ENCODE measurements around the gene NELFB. TPM values are rescaled to one million over a fixed set of nuclear protein-coding genes. Genes with fewer than 3 reads are reported as not detected.

Gene NELFB
- polyA plus RNA-seq (2013, experiment 1 of 2; ENCODE audit: insufficient read length) = 76.5 TPM
- polyA plus RNA-seq (2013, experiment 2 of 2; ENCODE audit: insufficient read length) = 48.0 TPM

DNA sequence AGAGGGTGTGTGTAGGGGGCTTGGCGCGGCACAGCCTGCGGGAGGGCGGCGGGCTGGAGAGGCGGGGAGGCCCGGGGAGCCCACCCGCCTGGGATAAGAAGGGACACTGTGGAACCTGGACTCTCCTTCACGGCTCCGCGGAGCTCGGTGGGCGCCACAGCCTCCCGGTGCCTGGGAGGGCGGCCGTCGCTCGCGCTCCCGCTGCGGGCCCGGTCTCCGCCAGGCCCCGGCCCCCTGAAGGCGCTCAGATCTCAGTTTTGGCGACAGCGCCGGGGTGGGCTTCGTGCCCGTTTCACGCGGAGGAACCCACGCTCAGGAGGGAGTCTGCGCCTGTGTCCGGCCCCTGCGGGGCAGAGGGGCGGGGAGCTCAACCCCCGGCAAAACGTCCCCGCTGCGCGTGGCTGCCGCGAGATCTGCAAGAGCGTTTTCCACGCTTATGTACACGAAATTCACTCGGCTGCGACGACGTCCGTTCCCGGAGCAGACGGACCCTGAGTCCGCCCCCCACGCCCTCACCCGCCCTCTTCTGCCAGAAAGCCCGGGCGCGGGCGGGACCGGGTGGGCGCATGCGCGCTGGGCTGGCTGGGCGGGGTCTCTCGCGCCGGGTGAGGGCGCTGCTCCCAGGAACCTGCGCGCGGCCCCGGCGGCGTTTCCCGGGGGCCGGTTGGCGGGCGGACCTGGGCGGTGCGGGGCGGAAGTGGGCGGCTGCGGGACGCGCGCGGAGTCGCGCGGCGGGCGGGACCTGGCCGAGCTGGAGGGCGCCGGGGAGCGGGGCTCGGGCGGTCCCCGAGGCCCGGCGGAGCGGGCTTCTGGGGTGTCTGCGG lies at the start of gene NELFB:
Gene NELFB, plus strand, starts transcription at position 704 of the 824 bp plus-strand sequence.
- DNase-seq = peak; percentile 86

DNA sequence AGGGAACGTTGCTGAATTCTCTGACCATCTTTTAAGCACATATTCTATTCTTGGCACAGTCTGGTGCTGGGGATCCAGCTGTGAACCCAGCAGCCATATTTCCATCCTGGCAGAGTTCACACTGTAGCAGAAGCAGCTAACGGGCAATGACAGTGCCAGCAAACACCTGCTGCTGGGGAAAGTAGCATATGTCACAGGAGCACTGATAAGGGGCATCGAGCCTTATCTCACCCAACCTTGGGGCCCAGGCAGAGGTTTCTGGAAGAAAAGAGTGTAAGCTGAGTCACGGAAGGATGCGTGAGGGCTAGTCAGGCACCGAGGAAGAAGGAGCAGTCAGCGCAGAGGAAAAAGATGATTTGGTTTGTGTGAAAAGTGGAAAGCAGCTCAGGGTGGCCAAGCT lies 48.5 kb upstream of the NELFB start:
- no peak for DNase-seq

DNA sequence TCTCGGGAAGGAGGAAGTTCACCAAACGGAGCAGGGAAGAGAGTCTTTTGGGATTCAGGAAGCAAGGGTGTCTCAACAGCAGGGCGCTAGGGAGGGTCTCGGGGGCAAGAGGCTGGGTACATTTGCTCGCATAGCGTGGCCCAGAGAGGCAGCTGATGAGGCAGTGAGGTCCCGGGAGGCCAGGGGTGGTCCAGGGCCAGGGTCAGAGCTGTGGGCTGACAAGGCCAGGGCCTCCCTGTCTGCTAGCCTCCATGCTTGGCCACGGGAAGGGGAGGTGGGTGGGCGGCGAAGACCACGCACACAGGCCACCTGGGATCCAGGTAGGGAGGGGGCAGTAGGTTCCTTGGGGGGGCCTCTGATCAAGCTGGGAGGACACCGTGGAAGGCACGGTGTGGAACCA lies 43.6 kb upstream of the NELFB start:
- DNase-seq = no peak

DNA sequence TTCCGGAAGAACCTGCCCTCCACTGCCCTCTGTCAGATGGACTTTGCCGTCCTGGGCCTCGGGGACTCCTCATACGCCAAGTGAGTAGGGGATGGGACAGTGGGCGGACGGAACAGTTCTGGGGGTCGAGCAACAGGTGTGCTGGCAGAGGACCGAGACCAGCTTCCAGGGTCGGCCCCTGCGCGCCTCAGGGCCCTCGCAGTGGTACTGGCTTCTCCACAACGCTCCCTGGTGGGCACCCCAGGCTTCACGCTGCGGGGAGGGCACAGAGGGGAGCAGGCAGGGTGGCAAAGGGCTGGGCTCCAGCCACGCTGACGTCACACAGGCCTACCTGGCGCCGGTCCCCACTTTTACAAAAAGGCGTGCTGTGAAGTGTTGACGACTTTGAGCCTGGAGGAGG lies 42.6 kb upstream of the NELFB start:
- no peak for DNase-seq

DNA sequence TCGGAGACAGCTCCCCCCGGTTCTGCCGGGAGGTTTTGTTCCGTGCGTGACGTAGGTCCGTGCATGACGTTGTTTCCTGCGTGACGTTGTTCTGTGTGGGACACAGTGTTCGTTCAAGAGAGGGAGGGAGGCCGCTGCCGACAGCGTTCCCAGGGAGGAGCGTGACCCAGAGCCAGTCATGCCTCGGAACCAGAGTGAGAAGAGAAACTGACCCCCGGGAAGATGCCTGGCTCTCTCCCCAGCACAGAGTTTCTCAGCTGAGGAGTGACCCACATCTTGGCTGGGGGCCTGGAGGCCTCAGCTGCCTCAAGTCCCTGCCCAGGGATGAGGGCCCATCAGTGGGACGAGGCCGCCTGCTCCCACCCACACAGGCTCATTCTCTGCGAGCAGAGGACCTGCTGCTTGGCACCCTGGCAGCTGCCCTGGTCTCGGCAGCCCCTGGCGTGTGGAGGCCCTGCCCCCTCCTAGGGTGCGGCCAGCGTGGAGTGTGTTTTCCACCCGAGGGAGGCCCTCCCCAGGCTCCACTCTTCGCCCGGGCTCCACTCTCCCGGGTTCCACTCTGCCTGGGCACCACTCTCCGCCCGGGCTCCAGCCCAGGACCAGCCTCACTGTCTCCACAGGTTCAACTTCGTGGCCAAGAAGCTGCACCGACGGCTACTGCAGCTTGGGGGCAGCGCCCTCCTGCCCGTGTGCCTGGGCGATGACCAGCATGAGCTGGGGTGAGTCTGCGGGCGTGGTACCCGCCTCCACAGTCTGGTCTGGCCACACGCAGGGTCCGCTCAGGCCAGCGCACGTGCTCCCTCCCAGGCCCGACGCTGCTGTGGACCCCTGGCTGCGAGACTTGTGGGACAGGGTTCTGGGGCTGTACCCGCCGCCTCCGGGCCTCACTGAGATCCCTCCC lies 41.7 kb upstream of the NELFB start:
- DNase-seq = no peak

DNA sequence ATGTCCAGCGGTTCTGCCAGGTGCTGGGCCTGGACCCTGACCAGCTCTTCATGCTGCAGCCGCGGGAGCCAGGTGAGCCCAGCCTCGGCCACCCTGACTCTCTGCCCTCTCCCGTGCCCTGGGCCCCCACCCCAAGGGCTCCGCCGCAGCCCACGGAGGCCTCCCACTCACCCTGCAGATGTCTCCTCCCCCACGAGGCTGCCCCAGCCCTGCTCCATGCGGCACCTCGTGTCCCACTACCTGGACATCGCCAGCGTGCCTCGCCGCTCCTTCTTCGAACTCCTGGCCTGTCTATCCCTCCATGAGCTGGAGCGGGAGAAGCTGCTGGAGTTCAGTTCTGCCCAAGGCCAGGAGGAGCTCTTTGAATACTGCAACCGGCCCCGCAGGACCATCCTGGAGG lies 40.5 kb upstream of the NELFB start:
- DNase-seq = no peak

DNA sequence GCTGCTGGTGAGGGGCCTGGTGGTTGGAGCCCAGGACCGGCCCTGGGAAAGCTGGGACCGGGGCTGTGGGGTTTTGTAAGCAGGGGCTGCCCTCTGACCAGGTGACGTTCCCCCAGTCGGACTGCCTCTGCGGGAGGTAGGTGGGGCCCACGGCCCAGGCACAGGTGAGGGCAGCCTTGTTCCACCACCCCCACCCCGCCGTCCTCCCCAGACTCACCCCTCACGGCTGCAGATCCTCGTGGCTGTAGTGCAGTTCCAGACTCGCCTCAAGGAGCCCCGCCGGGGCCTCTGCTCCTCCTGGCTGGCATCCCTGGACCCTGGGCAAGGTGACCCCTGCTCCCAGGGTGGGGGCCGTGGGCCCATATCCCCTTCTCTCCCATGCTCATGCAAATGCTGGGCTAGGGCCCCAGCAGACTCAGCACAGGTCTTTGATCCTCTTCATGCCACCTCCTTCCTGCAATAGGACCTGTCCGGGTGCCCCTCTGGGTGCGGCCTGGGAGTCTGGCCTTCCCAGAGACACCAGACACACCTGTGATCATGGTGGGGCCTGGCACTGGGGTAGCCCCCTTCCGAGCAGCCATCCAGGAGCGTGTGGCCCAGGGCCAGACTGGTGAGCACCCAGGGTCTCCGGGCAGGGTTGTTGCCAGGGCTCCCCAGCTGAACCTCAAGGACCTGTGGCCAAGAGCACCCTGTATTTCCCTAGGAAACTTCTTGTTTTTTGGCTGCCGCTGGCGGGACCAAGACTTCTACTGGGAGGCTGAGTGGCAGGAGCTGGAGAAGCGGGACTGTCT lies 39.7 kb upstream of the NELFB start:
- no peak for DNase-seq

DNA sequence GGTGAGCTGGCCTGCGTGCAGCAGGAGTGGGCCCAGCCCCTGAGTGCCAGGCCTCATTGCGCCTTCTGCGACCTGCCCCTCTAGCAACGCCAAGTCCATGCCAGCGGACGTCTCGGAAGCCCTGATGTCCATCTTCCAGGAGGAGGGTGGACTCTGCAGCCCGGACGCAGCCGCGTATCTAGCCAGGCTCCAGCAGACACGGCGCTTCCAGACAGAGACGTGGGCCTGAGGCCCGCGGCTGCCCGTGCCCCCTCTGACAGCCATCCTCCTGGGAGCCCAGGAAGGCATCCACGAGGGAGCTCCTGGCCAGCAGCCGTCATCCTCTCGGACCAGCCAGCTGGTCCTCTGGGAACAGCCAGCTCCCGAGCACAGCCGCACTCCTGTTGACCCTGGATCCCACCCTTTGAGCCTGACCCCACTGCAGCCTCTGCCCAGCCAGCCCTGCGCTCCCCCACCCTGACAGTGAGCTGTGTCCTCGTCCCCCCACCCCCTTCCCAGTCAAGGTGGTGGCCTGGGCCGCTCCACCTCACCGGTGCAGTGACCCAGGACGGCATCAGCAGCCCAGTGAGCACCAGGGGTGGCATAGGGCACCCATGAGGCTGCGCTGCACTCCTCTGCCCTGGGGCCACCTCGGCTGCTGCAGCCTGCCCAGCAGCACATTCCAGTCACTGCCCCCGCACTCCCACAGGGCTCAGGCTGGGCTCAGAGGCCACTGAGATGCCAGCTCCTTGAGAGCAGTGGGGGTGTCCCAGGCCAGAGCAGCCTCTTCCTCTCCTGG lies 38.8 kb upstream of the NELFB start:
- DNase-seq = no peak

DNA sequence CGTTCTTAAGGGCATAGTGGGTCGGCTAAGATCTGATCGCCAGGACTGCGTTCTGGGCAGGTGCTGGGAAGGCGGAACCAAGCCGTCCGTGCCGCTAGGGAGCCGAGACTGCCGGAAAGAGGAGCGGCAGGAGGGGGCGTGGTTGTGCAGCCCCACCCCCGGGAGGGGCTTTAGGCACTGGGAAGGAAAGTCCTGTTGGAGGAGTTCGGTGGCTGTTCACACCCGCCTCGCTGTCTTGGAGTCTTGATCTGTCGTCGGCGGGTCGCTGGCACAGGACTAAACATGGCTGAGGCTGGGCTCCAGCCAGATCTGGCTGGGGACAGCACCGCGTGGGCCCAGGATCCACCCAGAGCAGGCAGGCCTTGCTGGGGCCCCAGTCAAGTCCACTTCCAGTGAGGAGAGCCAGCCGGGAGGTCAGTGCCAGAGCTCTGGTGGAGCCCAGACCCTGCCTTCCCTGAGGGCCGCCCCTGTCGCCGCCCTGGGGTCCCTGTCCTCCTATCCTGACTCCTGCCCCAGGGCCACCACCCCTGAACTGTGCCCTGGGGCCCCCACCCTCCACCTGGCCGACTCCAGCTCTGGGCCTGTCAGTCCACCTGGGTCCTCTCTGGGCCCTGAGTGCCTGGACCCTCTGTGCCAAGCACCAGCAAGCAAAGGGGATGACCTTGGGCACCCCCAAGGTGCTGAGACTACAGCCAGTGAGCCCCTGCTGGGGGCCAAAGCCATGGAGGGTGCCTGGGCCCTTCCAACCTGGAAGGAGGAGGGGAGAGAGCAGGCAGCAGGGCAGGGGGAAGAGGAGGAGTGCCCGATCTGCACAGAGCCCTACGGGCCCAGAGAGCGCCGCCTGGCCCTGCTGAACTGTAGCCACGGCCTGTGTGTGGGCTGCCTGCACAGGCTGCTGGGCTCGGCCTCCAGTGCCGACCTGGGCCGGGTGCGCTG lies 37.6 kb upstream of the NELFB start:
- DNase-seq = no peak

DNA sequence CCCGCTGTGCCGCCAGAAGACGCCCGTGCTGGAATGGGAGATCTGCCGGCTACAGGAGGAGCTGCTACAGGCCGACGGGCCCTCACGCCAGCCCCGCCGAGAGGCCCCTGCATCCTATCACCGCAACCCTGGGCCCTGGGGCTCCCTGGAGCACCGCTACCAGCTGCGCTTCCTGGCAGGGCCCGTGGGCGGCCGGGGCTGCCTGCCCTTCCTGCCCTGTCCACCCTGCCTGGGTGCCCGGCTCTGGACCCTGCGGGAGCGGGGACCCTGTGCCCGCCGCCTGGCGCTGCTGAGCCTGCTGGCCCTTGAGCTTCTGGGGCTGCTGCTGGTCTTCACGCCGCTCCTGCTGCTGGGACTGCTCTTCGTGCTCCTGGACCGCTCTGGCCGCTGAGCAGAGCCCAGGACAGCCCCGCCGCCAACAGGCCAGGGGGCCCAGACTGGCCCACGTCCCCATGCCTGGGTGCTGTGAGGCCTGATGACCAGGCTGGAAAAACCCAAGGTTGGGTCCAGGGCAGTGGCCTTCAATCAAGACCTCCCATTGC lies 36.8 kb upstream of the NELFB start:
- DNase-seq = no peak

DNA sequence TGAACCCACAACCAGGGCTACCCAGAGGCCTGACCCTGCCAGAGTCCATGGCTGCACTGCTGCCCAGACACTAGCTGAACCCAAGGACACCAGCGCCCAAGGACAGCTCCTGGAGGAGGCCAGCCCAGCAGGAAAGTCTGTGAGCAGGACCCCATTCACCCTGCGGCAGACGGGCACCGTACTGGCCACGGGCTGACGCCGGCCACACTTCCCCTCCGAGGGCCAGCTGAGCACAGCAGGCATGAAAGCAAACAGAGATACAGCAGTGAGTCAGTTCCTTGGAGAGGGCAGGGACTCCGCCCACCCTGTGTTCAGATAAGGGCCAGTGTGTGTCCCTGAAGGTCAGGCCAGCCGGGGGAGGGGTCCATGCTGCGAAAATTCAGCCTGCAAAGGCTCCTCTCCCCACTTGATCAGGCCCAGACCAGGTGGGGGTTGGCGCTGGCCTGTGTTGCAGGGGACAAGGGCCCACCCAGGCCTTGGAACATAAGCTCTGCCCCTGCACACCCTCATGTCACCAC lies 36.3 kb upstream of the NELFB start:
- peak; percentile 50 for DNase-seq

DNA sequence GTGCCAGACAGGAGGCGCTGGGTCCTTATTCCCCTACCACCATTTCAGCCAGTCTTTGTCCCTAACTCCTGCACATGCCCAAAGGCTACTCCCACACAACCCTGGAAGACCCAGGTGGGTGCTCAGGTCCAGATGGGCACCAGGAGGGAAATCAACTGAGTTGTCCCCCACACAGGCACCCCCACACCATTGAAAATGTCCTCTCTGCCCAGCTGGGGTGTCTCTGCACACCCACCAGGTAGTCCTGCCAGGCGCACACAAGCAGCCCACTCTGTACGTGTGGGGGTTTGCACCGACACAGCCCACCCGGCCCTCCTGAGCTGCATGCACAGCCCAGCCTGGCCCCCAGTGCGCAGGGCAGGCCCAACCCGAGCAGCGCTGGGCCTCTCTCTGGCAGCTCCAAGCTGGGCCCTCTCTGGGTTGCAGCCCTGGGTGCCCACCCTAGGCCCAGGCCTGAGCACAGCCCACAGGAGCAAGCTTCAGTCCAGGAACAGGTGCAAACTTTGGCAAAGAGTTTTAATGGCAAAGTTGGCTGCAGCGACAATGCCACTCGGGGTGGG lies 35.3 kb upstream of the NELFB start:
- no peak for DNase-seq

DNA sequence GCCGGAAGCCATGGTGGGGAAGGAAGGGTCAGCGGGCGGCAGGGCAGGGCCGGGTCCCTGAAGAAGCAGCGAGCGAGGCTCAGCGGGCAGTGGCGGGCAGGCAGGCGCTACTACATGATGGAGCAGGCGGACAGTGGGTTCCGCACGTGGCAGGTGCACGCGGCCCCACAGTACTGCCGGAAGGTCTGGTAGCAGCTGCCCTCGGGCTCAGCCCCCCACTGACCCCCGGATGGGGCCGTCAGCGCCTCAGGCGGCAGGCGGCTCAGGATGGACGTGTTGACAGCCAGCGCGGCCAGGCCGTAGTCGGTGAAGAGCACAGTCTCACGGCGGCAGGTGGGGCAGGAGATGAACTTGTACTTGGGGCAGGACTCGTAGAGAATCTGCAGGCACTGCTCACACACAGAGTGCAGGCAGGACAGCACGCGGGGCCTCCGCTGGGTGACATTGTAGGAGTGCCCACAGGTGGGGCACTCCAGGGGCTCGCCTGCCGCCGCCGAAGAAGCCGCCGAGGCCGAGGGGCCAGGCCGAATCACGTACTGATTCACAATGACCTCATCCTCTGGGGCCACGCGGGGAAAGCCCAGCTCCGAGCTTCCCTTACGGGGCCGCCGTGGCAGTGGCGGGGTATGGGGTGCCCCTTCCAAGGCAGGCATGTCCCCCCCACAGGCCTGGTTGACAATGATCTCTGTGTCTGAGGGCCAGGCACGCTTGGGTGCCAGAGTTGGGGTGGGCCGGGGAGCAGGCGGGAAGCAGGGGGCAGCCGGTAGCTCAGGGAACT lies 34.6 kb upstream of the NELFB start:
- DNase-seq = no peak

DNA sequence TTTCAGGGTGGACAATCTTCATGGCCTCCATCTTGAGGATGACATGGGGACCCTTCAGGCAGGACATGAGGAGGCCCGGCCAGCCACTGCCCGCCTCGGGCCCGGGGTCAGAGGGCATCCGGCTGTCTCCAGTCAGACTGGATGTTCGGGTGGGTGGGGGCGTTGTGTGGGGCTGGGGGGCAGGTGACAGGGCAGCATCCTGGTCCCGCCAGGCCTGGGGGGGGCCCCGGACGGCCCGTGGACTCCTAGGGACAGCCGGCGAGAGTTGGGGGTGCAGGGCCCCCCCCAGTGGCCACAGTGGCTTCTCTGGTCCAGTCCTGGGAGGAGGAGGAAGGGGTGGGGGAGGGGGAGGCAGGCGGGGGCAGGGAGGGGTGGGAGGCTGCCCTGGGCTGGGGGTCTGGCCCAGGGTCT lies 34.0 kb upstream of the NELFB start:
- DNase-seq = no peak

DNA sequence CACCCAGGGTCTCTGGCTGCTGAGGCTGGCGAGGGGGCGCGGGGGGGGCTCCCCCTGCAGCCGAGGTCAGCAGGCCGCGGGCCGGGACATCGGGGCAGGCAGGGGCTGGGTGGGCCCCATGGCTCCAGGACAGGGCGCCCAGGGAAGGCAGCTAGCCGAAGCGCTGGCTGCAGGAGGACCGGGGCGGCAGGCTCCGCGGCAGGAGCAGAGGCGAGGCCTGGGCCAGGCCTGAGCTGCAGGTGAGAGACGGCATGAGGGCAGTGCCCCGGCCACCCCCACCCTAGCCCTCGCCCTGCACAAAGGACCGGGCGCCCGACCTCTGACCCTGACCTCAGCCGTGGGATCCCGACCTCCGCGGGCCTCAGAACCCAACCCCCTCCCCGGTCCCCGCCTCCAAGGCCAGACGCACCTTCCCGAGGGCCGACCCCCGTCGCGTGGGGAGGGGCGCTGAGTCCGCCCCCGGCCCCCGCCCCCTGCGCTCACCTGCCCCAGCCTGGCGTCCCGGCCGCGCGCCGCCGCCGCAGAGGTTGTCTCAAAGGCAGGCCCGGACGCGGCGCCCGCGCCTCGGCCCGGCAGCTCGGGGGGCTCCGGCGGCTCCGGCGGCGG lies 33.5 kb upstream of the NELFB start:
- no peak for DNase-seq

DNA sequence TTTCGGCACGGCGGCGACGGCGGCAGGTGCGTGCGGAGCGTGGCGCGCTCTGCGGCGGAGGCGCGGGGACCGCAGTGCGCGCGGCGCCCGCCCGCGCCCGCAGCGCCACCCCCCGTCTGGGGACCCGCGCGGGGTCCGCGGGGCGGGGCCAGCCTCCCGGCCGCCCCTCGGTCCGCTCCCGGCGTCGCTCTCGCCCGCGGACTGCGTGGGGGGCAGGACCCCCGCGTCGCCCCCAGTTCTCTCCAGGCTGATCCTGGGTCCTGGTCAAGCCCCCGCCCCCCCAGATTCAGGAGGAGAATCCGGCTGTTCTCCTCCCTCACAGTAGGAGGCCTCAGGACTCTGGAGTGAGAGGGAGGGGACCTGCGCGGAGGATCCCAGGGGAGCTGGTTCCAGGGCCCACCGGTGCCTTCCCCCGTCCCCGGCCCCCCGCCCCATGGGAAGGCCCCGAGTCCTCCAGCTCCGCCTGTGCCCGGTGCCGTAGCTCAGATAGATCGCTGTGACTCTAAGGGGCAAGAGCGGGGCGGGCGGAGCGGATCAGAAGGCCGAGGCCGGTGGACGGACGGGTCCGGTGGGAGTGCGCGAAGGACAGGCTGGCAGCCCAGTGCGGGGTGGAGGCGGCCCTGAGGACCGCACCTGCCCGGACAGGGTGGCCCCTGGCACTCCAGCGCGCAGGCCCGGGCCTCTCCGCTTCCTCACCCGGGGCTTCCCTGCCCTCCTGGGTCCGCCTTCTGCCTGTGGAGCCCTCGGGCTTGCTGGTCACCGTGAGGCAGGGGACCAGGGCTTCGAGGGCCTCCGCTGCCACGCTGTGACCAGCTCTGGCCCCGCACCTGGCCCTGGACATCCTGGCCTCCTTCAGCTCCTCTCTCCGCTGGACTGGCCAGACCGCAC lies 32.7 kb upstream of the NELFB start, which contains the start of gene RNF208:
Gene RNF208, minus strand, starts transcription at position 51 of the 888 bp plus-strand sequence. CDS start 1,028 bp downstream, outside the sequence.
- no peak for DNase-seq

All from fibroblast of skin of back (primary cell).